HEK293 (cell line): Measurements from ENCODE around the gene SULT1C2.

ENCODE experiments used
- CTCF ChIP-seq: fragments of 450-650 bp; formaldehyde crosslinking; IDR thresholded peaks from 2 replicates; pipeline ENCODE4 v1.5.1; 2016; ENCODE audit warnings: missing biosample characterization, missing genetic modification characterization
- TF ChIP-seq, protein P1 (sequence below): fragments of 450-650 bp; formaldehyde crosslinking; IDR thresholded peaks from 2 replicates; pipeline ENCODE4 v1.5.1; 2016; ENCODE audit warnings: missing biosample characterization, missing genetic modification characterization, low read depth

DNA sequence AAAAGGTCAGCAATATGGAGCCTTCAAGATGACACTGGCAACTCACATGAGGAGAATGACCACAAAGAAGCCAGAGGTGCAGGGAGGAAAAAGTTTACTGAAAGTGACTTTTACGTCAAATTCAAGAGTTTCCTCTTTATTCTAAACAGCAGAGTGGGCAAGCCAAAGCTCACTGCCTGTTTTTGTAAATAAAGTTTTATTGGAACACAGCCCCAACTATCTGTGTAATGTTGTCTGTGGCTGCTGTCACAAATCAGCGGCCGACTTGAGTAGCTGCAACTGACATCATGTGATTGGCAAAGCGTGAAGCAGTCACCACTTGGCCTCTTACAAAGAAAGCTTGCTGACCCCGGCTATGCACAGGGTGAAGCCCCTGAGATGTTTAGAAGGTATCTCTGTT lies 9.2 kb upstream of the SULT1C2 start:
- TF ChIP-seq, protein P1, sequence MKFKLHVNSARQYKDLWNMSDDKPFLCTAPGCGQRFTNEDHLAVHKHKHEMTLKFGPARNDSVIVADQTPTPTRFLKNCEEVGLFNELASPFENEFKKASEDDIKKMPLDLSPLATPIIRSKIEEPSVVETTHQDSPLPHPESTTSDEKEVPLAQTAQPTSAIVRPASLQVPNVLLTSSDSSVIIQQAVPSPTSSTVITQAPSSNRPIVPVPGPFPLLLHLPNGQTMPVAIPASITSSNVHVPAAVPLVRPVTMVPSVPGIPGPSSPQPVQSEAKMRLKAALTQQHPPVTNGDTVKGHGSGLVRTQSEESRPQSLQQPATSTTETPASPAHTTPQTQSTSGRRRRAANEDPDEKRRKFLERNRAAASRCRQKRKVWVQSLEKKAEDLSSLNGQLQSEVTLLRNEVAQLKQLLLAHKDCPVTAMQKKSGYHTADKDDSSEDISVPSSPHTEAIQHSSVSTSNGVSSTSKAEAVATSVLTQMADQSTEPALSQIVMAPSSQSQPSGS: no peak
- TF ChIP-seq CTCF (tag by site-specific recombination): no peak
